Sigmoid colon (tissue), 4 donors: ENCODE data around the gene PPIH.

ENCODE experiments used
- EP300 ChIP-seq, 4 donors: sonication (generic); formaldehyde crosslinking; IDR thresholded peaks; one replicate each; pipeline ENCODE4 v1.6.1; 2017; ENCODE audit warnings: antibody characterized with exemption in 4 of 4
- POLR2A ChIP-seq, 2 donors: fragments of 450-650 bp; IDR thresholded peaks; one replicate each; pipeline ENCODE4 v1.6.1; 2016; ENCODE audit warnings: antibody characterized with exemption in 2 of 2, mild to moderate bottlenecking in 2 of 2, moderate library complexity in 2 of 2
- POLR2AphosphoS5 ChIP-seq, 4 donors: sonication (generic); formaldehyde crosslinking; IDR thresholded peaks; one replicate each; pipeline ENCODE4 v1.6.1; 2017; ENCODE audit warnings: antibody characterized with exemption in 4 of 4
- TF ChIP-seq, protein P1 (sequence below), 4 experiments: fragments of 450-650 bp in 3 of 4; fragments of 200-600 bp in 1 of 4; IDR thresholded peaks; one replicate each; pipeline ENCODE4 v1.5.1; 2016 to 2019; ENCODE audit warnings: antibody characterized with exemption in 4 of 4, mild to moderate bottlenecking in 3 of 4, moderate library complexity in 2 of 4

DNA sequence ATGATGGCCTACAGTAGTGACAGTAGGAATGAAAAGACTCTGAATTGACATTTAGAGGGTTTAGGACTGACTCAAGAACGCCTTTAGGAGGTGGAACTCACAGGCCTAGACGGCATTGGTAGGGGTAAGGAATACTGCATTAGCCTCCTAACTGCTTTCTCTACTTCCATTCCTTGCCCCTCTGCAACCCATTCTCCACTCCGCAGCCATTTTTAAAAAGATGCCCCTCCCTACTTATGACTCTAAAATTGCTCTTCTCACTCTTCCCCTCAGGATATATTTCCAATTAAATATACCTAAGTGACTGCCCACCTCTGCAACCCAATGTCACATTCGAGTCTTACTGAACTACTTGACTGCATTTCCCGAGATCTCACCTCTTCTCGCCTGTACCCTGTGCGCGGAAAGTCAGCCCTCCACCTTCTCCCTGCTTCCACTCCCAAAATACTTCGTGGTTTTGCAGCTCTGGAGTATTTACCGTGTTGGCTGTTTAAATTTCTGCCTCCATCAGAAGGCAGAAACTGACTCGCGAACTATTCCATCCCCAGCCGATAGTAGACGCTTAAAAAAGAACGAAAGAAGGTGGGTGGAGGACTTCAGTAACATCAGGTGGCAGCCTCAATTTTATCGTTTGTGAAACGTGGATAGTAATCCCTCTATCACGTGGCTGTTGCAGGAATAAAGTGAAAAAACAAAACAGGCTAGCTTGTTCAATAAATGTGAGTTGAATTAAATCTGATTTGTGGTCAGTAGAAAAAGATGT lies 22.9 kb downstream of the PPIH start:
- TF ChIP-seq, protein P1, sequence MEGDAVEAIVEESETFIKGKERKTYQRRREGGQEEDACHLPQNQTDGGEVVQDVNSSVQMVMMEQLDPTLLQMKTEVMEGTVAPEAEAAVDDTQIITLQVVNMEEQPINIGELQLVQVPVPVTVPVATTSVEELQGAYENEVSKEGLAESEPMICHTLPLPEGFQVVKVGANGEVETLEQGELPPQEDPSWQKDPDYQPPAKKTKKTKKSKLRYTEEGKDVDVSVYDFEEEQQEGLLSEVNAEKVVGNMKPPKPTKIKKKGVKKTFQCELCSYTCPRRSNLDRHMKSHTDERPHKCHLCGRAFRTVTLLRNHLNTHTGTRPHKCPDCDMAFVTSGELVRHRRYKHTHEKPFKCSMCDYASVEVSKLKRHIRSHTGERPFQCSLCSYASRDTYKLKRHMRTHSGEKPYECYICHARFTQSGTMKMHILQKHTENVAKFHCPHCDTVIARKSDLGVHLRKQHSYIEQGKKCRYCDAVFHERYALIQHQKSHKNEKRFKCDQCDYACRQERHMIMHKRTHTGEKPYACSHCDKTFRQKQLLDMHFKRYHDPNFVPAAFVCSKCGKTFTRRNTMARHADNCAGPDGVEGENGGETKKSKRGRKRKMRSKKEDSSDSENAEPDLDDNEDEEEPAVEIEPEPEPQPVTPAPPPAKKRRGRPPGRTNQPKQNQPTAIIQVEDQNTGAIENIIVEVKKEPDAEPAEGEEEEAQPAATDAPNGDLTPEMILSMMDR (IDR thresholded peaks at IDR 0.05), result no peak
- TF ChIP-seq POLR2A (IDR thresholded peaks at IDR 0.05) (no peak), EP300 (IDR thresholded peaks at IDR 0.05) (no peak), POLR2AphosphoS5 (IDR thresholded peaks at IDR 0.05) (no peak)
